ENCODE results near the gene CACNB2.

Gene CACNB2

GRCh38 chr10:18140149-18140956 is at the start of gene CACNB2:
Gene CACNB2 (plus strand): TSS chr10:18140424.
- peak; percentile 45 for DNase-seq

GRCh38 chr10:18094332-18094731 is 45.9 kb upstream of the CACNB2 start:
- no peak for DNase-seq

- DNase-seq, result no peak
These were observed 45.4 kb upstream of the CACNB2 start for GRCh38 chr10:18094793-18095192.

- DNase-seq, result peak; percentile 46
These were observed 42.7 kb upstream of the CACNB2 start for GRCh38 chr10:18097524-18097923.

- no peak for DNase-seq
These were observed 42.0 kb upstream of the CACNB2 start for GRCh38 chr10:18098201-18098600.

GRCh38 chr10:18099415-18099814 is 40.8 kb upstream of the CACNB2 start:
- DNase-seq, result no peak

GRCh38 chr10:18100669-18101068 is 39.6 kb upstream of the CACNB2 start:
- no peak for DNase-seq

- DNase-seq, result no peak
These were observed 37.8 kb upstream of the CACNB2 start for GRCh38 chr10:18102404-18102803.

GRCh38 chr10:18104223-18104872 is 35.9 kb upstream of the CACNB2 start:
- DNase-seq, result peak; percentile 45

GRCh38 chr10:18109341-18109870 is 30.8 kb upstream of the CACNB2 start:
- no peak for DNase-seq

- DNase-seq, result no peak
These were observed 26.3 kb upstream of the CACNB2 start for GRCh38 chr10:18113881-18114280.

- no peak for DNase-seq
These were observed 22.9 kb upstream of the CACNB2 start for GRCh38 chr10:18117276-18117675.

- DNase-seq, result no peak
These were observed 17.5 kb upstream of the CACNB2 start for GRCh38 chr10:18122753-18123152.

GRCh38 chr10:18133046-18133445 is 7.2 kb upstream of the CACNB2 start:
- DNase-seq, result no peak

GRCh38 chr10:18134509-18134908 is 5.7 kb upstream of the CACNB2 start:
- no peak for DNase-seq

GRCh38 chr10:18134921-18135320 is 5.3 kb upstream of the CACNB2 start:
- no peak for DNase-seq

- DNase-seq, result no peak
These were observed 4.0 kb upstream of the CACNB2 start for GRCh38 chr10:18136073-18136791.

GRCh38 chr10:18137111-18137510 is 3.1 kb upstream of the CACNB2 start:
- DNase-seq, result no peak

- no peak for DNase-seq
These were observed 977 bp downstream of the CACNB2 start for GRCh38 chr10:18140957-18141845.

- no peak for DNase-seq
These were observed 1.9 kb downstream of the CACNB2 start for GRCh38 chr10:18142151-18142550.

- no peak for DNase-seq
These were observed 4.2 kb downstream of the CACNB2 start for GRCh38 chr10:18144396-18144795.

- peak; percentile 40 for DNase-seq
These were observed 4.7 kb downstream of the CACNB2 start for GRCh38 chr10:18144928-18145327.
